ENCODE measurements around the gene SPSB3. TPM values are rescaled to one million over a fixed set of nuclear protein-coding genes. Genes with fewer than 3 reads are reported as not detected.

The SPSB3 gene
- total and polyA plus RNA-seq, 5 donors = 24.5 to 51.8 (median 34.3) TPM

DNA sequence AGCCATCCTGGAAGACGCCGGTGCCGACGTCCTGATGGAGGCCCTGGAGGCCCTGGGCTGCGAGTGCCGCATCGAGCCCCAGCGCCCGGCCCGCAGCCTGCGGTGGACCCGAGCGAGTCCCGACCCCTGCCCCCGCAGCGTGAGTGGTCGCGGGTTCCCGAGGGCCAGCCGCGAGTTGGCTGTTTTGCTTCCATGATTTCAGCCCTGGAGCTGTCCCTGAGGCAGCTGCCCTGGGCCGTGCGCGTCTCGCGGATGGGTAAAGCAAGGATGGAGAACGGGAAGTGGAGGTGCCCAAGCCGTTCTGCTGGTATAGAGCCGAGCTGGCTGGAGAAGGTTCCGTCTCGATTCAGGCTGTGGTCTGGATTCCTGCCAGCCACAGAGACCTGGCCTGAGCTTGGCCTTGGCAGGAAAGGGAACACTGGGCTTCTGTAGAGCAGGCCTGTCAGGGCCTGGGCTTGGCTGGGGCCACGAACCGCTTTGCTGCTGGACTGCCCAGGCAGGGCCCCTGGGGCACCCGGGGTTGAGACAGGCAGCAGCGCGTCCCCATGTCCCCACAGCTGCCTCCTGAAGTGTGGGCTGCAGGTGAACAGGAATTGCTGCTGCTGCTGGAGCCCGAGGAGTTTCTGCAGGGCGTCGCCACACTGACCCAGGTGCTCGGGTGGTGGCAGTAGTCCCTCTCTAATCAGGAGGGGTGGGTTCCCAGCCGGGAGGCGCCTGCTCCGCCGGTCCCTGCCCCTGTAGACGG, 8.5 kb downstream of the SPSB3 start:
- H3K9me3 ChIP-seq (ENCODE audit: control insufficient read depth, low read length) = no peaks in the 10 kb centered on the region
- peaks cover 4% of the 10 kb centered on the region for H3K4me1 ChIP-seq (ENCODE audit: control insufficient read depth, insufficient read depth, low read length)
- H3K27me3 ChIP-seq (ENCODE audit: control insufficient read depth, insufficient read depth) = no peaks in the 10 kb centered on the region
- H3K27ac ChIP-seq (ENCODE audit: low read length) = peak overlapping the region; percentile 25
- DNase-seq (peak in 2 of 3 donors; percentile 57 to 72), ATAC-seq (no peak)
- intact Hi-C loops (cut with DNase I) = no loop called here
- peak overlapping the region; percentile 83 for H3K4me3 ChIP-seq (ENCODE audit: low read length)
- WGBS = 16% methylated on average over 45 of the region's 45 CpGs

- under 1% methylated on average over 108 of the region's 108 CpGs for WGBS
- ATAC-seq (peak; percentile 51 to 64), DNase-seq (peak; percentile 82 to 94 (median 93))
- peak within 1 kb of the TSS; percentile 83 for H3K4me3 ChIP-seq (ENCODE audit: low read length)
- peaks cover 4% of the 10 kb centered on the region for H3K4me1 ChIP-seq (ENCODE audit: control insufficient read depth, insufficient read depth, low read length)
- intact Hi-C loops (cut with DNase I) = no loop called here
- no peaks in the 10 kb centered on the region for H3K27me3 ChIP-seq (ENCODE audit: control insufficient read depth, insufficient read depth)
- H3K27ac ChIP-seq (ENCODE audit: low read length) = peak within 1 kb of the TSS; percentile 81
- no peaks in the 10 kb centered on the region for H3K9me3 ChIP-seq (ENCODE audit: control insufficient read depth, low read length)
These were observed 9.3 kb downstream of the SPSB3 start, which contains the start of gene MRPS34 for GRCh38 chr16:1772908-1773702. Gene MRPS34, minus strand, starts transcription at chr16:1773134. Its CDS starts 15 bp downstream, at chr16:1773119.

DNA sequence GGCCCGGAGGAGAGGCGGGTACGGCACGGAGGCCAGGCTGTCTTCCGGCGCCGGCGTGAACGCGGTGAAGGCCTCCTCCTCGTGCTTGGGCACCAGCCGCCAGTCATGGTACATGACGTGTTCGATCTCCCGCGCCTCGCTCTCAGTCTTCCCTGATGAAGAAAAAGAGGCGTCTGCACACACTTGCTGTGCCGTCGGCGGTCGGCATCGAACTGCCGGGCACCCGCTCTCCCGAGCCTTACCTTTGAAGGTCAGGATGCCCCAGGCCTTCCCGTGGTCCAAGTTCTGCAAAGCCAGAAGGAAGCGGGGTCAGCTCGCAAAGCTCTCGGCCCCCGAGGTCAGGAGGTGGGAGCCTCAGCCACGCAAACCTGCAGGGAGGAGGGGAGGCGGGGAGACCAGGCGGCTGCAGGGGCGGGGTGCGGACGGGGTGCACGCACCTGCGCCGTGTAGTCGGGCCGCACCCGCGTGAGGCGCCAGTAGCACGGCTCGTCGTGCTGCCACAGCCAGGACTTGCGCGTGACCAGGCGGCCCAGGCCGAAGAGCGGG, 9.9 kb downstream of the SPSB3 start, which contains the start of gene EME2:
Gene EME2 (plus strand): TSS at position 449 of the 546 bp plus-strand sequence. CDS start 418 bp downstream, outside the sequence.
- Histone ChIP-seq H3K4me1 (ENCODE audit: control insufficient read depth, insufficient read depth, low read length) (peaks cover 4% of the 10 kb centered on the region), H3K9me3 (ENCODE audit: control insufficient read depth, low read length) (no peaks in the 10 kb centered on the region), H3K27me3 (ENCODE audit: control insufficient read depth, insufficient read depth) (no peaks in the 10 kb centered on the region), H3K27ac (ENCODE audit: low read length) (peak within 1 kb of the TSS; percentile 81), H3K4me3 (ENCODE audit: low read length) (peak within 1 kb of the TSS; percentile 83)
- intact Hi-C loops (cut with DNase I) = no loop called here
- ATAC-seq (peak in 1 of 2 donors; percentile 1), DNase-seq (peak in 2 of 3 donors; percentile 50 to 61)
- under 1% methylated on average over 53 of the region's 53 CpGs for whole genome bisulfite sequencing

DNA sequence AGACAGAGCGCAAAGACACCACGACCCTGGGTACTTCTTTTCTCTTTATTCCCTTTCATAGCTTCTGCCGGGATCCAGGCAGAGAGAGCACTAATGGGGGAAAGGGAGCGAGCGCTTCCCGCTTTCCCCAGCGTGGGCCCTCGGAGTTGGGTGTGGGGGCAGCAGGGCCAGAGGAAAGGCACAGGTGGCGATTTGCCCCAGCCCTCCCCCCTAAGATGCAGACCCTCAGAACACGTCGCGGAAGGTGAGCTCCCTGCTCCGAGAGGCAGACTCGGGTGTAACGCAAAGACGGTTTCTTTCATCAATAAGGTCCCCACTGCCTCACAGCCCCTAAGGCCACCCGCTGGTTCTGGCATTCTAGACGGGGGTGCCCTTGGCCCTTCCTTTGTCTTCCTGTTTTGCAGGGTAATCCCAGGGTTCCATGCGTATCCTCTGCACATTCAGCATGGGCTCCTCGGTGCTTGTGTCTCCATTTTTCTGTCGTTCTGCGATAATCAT, 10.5 kb downstream of the SPSB3 start:
- H3K4me1 ChIP-seq (ENCODE audit: control insufficient read depth, insufficient read depth, low read length) = peaks cover 4% of the 10 kb centered on the region
- H3K4me3 ChIP-seq (ENCODE audit: low read length) = peak overlapping the region; percentile 83
- DNase-seq = peak in 1 of 3 donors; percentile 57
- H3K27ac ChIP-seq (ENCODE audit: low read length) = peak overlapping the region; percentile 10
- WGBS = 11% methylated on average over 22 of the region's 22 CpGs
- intact Hi-C loops (cut with DNase I) = no loop called here
- no peaks in the 10 kb centered on the region for H3K27me3 ChIP-seq (ENCODE audit: control insufficient read depth, insufficient read depth)
- no peak for ATAC-seq
- H3K9me3 ChIP-seq (ENCODE audit: control insufficient read depth, low read length) = no peaks in the 10 kb centered on the region

GRCh38 chr16:1771188-1771863, 11.0 kb downstream of the SPSB3 start, which contains the start of gene NME3:
Gene NME3, minus strand, starts transcription at chr16:1771543. Its CDS starts 9 bp downstream, at chr16:1771534.
- peak within 1 kb of the TSS; percentile 37 for H3K27ac ChIP-seq (ENCODE audit: low read length)
- DNase-seq = peak; percentile 81 to 94 (median 94)
- peaks cover 4% of the 10 kb centered on the region for H3K4me1 ChIP-seq (ENCODE audit: control insufficient read depth, insufficient read depth, low read length)
- intact Hi-C loops (cut with DNase I) = no loop called here
- peak within 1 kb of the TSS; percentile 83 for H3K4me3 ChIP-seq (ENCODE audit: low read length)
- ATAC-seq = peak; percentile 39 to 57
- H3K27me3 ChIP-seq (ENCODE audit: control insufficient read depth, insufficient read depth) = no peaks in the 10 kb centered on the region
- WGBS = under 1% methylated on average over 79 of the region's 79 CpGs
- no peaks in the 10 kb centered on the region for H3K9me3 ChIP-seq (ENCODE audit: control insufficient read depth, low read length)

DNA sequence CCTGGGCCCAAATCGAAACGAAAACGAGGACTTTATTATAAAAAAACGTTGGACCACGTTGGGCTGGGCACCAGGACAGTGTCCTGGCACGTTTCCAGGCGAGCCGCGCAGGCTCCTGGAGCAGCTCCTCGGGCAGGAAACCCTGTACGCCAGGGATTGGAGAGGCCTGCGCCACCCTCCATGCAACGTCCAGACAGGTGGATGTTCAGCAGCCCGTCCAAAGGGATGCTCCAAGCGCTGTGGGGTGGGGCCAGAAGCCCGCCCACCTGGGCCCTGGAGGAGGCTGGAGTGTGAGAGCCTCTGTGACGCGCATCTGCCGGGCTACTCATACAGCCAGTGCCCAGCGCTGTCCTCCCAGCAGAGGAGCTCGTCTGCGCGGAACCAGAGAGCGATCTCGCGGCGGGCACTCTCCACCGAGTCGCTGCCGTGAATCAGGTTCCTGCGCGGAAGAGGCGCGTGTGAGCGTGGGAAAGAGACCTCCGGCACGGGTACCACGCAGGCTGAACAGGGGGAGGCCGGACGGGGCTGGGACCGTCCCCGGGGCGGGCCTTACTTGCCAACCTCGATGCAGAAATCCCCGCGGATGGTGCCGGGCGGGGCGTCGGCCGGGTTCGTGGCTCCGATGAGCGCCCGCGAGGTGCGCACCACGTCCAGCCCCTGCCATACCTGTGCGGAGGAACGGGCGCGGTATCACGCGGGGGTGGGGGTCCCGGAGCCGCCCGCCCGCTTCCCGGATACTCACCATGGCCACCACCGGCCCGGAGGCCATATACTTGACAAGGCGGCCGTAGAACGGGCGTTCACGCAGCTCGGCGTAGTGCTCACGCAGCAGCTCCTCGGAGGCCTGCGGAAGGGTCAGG, 11.8 kb downstream of the SPSB3 start:
- H3K27ac ChIP-seq (ENCODE audit: low read length) = peak overlapping the region; percentile 17

DNA sequence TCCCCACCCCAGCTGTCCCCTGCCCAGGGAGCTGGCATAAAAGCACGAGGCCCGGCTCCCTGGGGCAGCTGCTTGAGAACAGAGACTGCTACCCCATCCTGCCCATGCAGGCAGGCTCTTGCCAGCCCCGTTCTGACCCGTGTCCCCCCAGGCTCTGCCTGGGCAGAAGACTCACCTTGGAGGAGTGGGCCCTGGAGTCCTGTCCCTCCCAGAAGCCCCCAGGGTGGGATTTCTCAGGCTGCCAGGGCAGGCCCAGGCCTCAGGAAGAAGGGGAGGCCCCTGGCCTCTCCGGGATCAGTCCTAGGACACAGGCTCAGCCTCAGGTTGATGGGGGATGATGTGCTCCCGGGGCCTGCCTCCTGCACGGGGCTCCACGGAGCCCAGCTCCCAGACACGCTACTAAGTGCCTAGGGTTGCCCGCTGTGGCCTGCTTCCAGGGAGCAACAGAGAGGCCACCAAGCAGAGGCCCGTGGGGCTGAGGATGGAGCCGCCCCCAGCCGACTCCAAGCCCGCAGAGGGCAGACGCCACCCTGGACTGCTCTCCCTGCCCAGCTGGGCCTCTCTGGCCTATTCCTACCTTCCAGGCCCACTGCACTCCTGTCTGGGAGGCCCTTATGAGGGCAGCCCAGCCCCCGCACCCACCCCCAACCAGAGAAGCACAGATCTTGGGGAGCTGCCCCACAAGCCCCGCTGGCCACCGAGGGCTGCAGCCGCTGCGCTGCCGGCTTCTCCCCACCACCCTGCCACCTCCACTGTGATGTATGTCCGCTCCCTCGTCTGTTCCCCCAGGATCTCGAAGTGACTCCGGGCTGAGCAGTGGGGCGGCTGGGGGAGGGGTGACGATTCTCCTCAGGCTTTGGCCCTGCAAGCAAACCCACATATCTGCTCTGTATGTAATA, 12.7 kb downstream of the SPSB3 start:
- Histone ChIP-seq H3K4me1 (ENCODE audit: control insufficient read depth, insufficient read depth, low read length) (peaks cover 4% of the 10 kb centered on the region), H3K4me3 (ENCODE audit: low read length) (no peak overlapping the region), H3K27me3 (ENCODE audit: control insufficient read depth, insufficient read depth) (no peaks in the 10 kb centered on the region), H3K9me3 (ENCODE audit: control insufficient read depth, low read length) (no peaks in the 10 kb centered on the region), H3K27ac (ENCODE audit: low read length) (no peak overlapping the region)
- WGBS = 72% methylated on average over 27 of the region's 27 CpGs
- DNase-seq (peak in 1 of 3 donors; percentile 71), ATAC-seq (peak in 1 of 2 donors; percentile 0)
- intact Hi-C loops (cut with DNase I) = no loop called here

More for the DNA sequence above, 11.8 kb downstream of the SPSB3 start:
- H3K9me3 ChIP-seq (ENCODE audit: control insufficient read depth, low read length) = no peaks in the 10 kb centered on the region
- peaks cover 4% of the 10 kb centered on the region for H3K4me1 ChIP-seq (ENCODE audit: control insufficient read depth, insufficient read depth, low read length)
- peak; percentile 11 to 27 for ATAC-seq
- intact Hi-C loops (cut with DNase I) = no loop called here
- peak overlapping the region; percentile 83 for H3K4me3 ChIP-seq (ENCODE audit: low read length)
- peak; percentile 81 to 92 (median 91) for DNase-seq
- 4% methylated on average over 81 of the region's 81 CpGs for WGBS
- H3K27me3 ChIP-seq (ENCODE audit: control insufficient read depth, insufficient read depth) = no peaks in the 10 kb centered on the region

DNA sequence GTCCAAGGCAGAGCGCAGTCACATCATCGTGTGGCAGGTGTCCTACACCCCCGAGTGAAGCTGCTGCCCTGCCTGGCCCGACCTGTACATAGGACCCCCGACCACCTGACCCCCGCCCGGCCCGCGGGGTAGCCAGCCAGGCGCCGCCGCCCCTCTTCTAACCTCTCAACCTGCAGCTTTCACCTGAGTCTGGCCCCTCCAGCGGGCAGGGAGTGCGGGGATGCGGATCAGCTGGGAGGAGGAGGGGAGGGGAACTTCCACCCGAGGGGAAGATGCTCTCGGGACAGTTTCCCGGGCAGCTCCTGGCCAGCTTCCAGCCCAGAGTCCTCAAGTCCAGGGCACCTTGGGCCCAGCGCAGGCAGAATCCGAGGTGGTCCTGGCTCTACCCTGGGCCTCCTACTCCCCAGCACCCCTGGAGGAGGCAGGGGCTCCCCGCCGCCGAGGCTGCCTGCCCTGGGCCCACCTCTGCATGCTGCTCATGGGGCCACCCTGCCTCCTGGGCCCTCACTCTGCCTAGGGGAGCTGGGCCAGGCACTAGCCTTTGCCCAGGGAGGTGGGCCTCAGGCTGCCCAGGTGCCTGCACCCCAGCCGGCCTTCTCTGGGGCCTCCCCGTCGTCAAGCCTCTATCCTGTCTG, 13.5 kb downstream of the SPSB3 start:
- Histone ChIP-seq H3K4me3 (ENCODE audit: low read length) (no peak overlapping the region), H3K4me1 (ENCODE audit: control insufficient read depth, insufficient read depth, low read length) (peaks cover under 1% of the 10 kb centered on the region), H3K27me3 (ENCODE audit: control insufficient read depth, insufficient read depth) (no peaks in the 10 kb centered on the region), H3K27ac (ENCODE audit: low read length) (no peak overlapping the region), H3K9me3 (ENCODE audit: control insufficient read depth, low read length) (no peaks in the 10 kb centered on the region)
- DNase-seq = peak in 1 of 3 donors; percentile 75
- no peak for ATAC-seq
- 76% methylated on average over 26 of the region's 26 CpGs for WGBS
- intact Hi-C loops (cut with DNase I) = no loop called here

All from right cardiac atrium (tissue), 5 donors.